Spleen (tissue), 7 donors: ENCODE results near the gene NUTF2.

Source experiments
- CTCF ChIP-seq, 11 experiments: fragments of 200-600 bp in 7 of 11; fragments of 450-650 bp in 4 of 11; sonication (generic) in 4 of 11; IDR thresholded peaks in 8 of 11; conservative IDR thresholded peaks in 3 of 11; 1 replicate in 7 of 11; 2 replicates in 4 of 11; pipeline versions ENCODE4 v1.4.0 to v1.8.0; 2016 to 2021; ENCODE audit warnings: antibody characterized with exemption in 11 of 11, inconsistent platforms in 4 of 11, mild to moderate bottlenecking in 1 of 11
- POLR2A ChIP-seq, 3 donors: fragments of 450-650 bp; IDR thresholded peaks; one replicate each; pipeline ENCODE4 v1.5.1; 2017; ENCODE audit warnings: antibody characterized with exemption in 3 of 3, mild to moderate bottlenecking in 1 of 3
- POLR2AphosphoS5 ChIP-seq, 3 donors: sonication (generic); formaldehyde crosslinking; IDR thresholded peaks; one replicate each; pipeline ENCODE4 v1.5.1; 2017; ENCODE audit warnings: antibody characterized with exemption in 3 of 3
- donor health status: DM: no; HTN: no; CAD: no; lungs with moderate emphysema.
- donor health status: DM: no; HTN: no; CAD: no.
- donor health status: DM: no; HTN: no; CAD: no.

DNA sequence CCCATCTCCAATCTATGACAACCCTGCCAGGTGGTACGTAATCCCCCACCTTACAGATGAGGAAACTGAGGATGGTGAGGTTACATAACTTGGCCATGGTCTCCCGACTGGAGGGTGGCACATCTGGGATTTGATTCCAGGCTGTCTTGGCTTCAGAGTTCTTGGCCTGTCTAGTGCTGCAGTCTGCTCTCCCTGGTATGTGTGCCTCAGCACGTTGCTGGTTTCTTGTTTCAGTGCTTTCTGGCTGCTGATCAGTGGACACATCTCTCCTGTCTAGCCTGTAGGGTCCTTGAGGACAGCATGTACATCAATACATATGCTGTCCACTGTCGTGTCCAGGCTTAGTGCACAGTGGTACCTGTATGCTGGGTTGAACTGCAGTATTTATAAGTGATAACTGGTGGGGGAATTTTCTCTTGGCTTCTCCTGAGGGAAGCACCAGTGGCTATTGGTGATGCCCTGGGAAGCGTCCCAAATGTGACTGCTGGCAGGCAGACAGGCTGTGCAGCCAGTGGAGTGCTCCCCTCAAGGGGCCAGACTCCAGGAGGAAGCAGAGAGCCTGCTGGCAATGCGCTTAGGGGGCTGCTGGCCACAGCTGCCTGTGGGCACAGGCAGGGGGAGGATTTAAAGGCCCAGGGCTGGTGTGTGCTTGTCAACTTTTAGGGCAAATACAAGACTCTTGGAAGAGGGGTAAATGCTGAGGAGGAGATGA is 70.6 kb downstream of the NUTF2 start:
- TF ChIP-seq CTCF (IDR thresholded peaks at IDR 0.05 in 8 of 11, conservative IDR thresholded peaks at IDR 0.05 in 3 of 11) (no peak), POLR2AphosphoS5 (IDR thresholded peaks at IDR 0.05) (no peak), POLR2A (IDR thresholded peaks at IDR 0.05) (no peak)
